Neuronal stem cell (in vitro differentiated cells): ENCODE measurements around the gene SLC23A3.

Experiments used
- DNase-seq: peaks from one replicate; pipeline ENCODE4 v3.0.0-alpha.2; 2013; ENCODE audit warnings: low spot score
- H2AFZ ChIP-seq: one replicate; pipeline ENCODE4 v1.6.1; 2013; ENCODE audit warnings: mild to moderate bottlenecking, low read length, inconsistent platforms
- H2AK5ac ChIP-seq: 2 replicates; pipeline ENCODE4 v1.6.1; 2013; ENCODE audit warnings: low read depth, mild to moderate bottlenecking, inconsistent platforms, low read length, moderate library complexity, mixed read lengths
- H2BK120ac ChIP-seq: 2 replicates; pipeline ENCODE4 v1.6.1; 2013; ENCODE audit warnings: low read depth, mild to moderate bottlenecking, inconsistent platforms, low read length, moderate library complexity, mixed read lengths
- H2BK12ac ChIP-seq: one replicate; pipeline ENCODE4 v1.6.1; 2013; ENCODE audit warnings: low read length, inconsistent platforms
- H2BK15ac ChIP-seq: 2 replicates; pipeline ENCODE4 v1.6.1; 2013; ENCODE audit warnings: mild to moderate bottlenecking, low read length, inconsistent platforms, mixed read lengths
- H2BK5ac ChIP-seq: one replicate; pipeline ENCODE4 v1.6.1; 2013; ENCODE audit warnings: inconsistent platforms, mild to moderate bottlenecking, low read length, moderate library complexity
- H3K14ac ChIP-seq: one replicate; pipeline ENCODE4 v1.6.1; 2013; ENCODE audit warnings: low read length, inconsistent platforms
- H3K18ac ChIP-seq: 2 replicates; pipeline ENCODE4 v1.6.1; 2013; ENCODE audit warnings: low read length, inconsistent platforms
- H3K23ac ChIP-seq: 2 replicates; pipeline ENCODE4 v1.6.1; 2013; ENCODE audit warnings: low read depth, mild to moderate bottlenecking, mixed read lengths, low read length, inconsistent platforms; ENCODE audit not compliant: poor library complexity
- H3K27ac ChIP-seq: replicated peaks from 3 replicates; pipeline ENCODE4 v1.5.1; 2013; ENCODE audit warnings: low read length, inconsistent platforms
- H3K27me3 ChIP-seq, 3 experiments: 2 replicates each; pipeline ENCODE4 v1.6.1; 2013; ENCODE audit warnings: low read length in 3 of 3, mild to moderate bottlenecking in 2 of 3, inconsistent platforms in 1 of 3, low read depth in 1 of 3, mixed read lengths in 1 of 3, moderate library complexity in 1 of 3; ENCODE audit not compliant: control insufficient read depth in 3 of 3, insufficient read depth in 3 of 3
- H3K36me3 ChIP-seq, 2 donors: replicated peaks in 1 of 2; 2 replicates each; pipeline ENCODE4 v1.6.1; 2013; ENCODE audit warnings: low read length in 2 of 2; ENCODE audit not compliant: control insufficient read depth in 2 of 2, insufficient read depth in 2 of 2
- H3K4ac ChIP-seq: 2 replicates; pipeline ENCODE4 v1.6.1; 2013; ENCODE audit warnings: inconsistent platforms, mild to moderate bottlenecking, low read length, moderate library complexity
- H3K4me1 ChIP-seq, 2 donors: 1 replicate in 1 of 2; 2 replicates in 1 of 2; pipeline ENCODE4 v1.6.1; 2013; ENCODE audit warnings: low read length in 2 of 2, low read depth in 1 of 2; ENCODE audit not compliant: control insufficient read depth in 2 of 2, insufficient read depth in 1 of 2
- H3K4me2 ChIP-seq: one replicate; pipeline ENCODE4 v1.6.1; 2013; ENCODE audit warnings: mild to moderate bottlenecking, low read length, inconsistent platforms; ENCODE audit not compliant: insufficient read depth, poor library complexity, severe bottlenecking
- H3K4me3 ChIP-seq, 2 donors: 2 replicates each; pipeline ENCODE4 v1.5.1; 2013; ENCODE audit warnings: low read length in 2 of 2, mild to moderate bottlenecking in 2 of 2, inconsistent platforms in 1 of 2, moderate library complexity in 1 of 2
- H3K79me1 ChIP-seq: one replicate; pipeline ENCODE4 v1.6.1; 2013; ENCODE audit warnings: low read depth, mild to moderate bottlenecking, inconsistent platforms, low read length, moderate library complexity
- H3K9ac ChIP-seq: one replicate; pipeline ENCODE4 v1.6.1; 2013; ENCODE audit warnings: mild to moderate bottlenecking, low read depth, low read length, inconsistent platforms; ENCODE audit not compliant: poor library complexity
- H3K9me3 ChIP-seq, 2 donors: replicated peaks in 1 of 2; 2 replicates each; pipeline versions ENCODE3 to v1.6.1; 2013; ENCODE audit warnings: low read length in 2 of 2, mild to moderate bottlenecking in 2 of 2, inconsistent platforms in 1 of 2, low read depth in 1 of 2, mixed read lengths in 1 of 2, moderate library complexity in 1 of 2; ENCODE audit not compliant: control insufficient read depth in 2 of 2, insufficient read depth in 1 of 2
- H4K8ac ChIP-seq: one replicate; pipeline ENCODE4 v1.6.1; 2013; ENCODE audit warnings: low read depth, mild to moderate bottlenecking, inconsistent platforms, low read length, moderate library complexity
- H4K91ac ChIP-seq: one replicate; pipeline ENCODE4 v1.6.1; 2013; ENCODE audit warnings: low read length, low read depth, mild to moderate bottlenecking, inconsistent platforms; ENCODE audit not compliant: poor library complexity
- WGBS, 2 donors: extraction: QIAGEN DNeasy Blood & Tissue Kit; methylation state at CpG; one replicate each; pipeline ENCODE4 v1.1.7; 2013; ENCODE audit warnings: missing lambda C conversion rate in 2 of 2, mixed read lengths in 1 of 2; ENCODE audit not compliant: insufficient read length in 2 of 2, insufficient replicate concordance in 1 of 2; ENCODE audit errors: extremely low coverage in 2 of 2; 5-methylcytosine and 5-hydroxymethylcytosine counted together

SLC23A3 gene

DNA sequence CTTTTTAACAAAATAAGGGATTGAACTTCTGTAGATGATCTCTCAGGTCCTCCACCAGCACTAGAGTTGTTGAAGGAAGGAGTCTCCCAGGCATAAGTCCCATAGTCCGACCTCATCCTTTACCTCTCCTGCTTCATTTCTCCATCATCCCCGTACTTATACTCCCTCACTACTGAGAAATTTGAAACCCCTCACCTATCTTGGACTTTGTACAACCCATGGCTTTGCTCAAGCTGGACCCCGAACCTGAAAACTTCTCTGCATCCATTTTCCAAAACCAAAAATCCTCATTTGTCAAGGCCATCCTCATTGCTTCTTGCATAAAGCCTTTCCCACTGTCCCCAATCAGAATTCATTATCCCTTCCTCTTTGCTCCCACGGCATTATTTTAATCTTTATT, 8.7 kb downstream of the SLC23A3 start:
- H2BK12ac ChIP-seq: no peak overlapping the region
- no peak overlapping the region for H2BK120ac ChIP-seq
- H3K9me3 ChIP-seq: no peaks in the 10 kb centered on the region
- H3K23ac ChIP-seq: no peak overlapping the region
- H2AFZ ChIP-seq: peak overlapping the region; percentile 98
- peak overlapping the region; percentile 93 for H3K4me2 ChIP-seq
- no peak overlapping the region for H2BK15ac ChIP-seq
- no peak overlapping the region for H3K14ac ChIP-seq
- H4K8ac ChIP-seq: no peak overlapping the region
- no peak overlapping the region for H3K4ac ChIP-seq
- H3K79me1 ChIP-seq: no peaks in the 10 kb centered on the region
- H3K4me1 ChIP-seq: peaks cover 5 to 8% of the 10 kb centered on the region in 2 donors
- no peak overlapping the region for H2AK5ac ChIP-seq
- H3K4me3 ChIP-seq: peak overlapping the region in 1 of 2 donors; percentile 66
- no CpG with 5 or more reads among the region's 4 CpGs for WGBS, 2 donors
- no peak overlapping the region for H2BK5ac ChIP-seq
- no peak overlapping the region for H4K91ac ChIP-seq
- no peak overlapping the region for H3K18ac ChIP-seq
- H3K36me3 ChIP-seq: peaks cover 0 to 18% of the 10 kb centered on the region in 2 donors
- no peak for DNase-seq
- H3K27me3 ChIP-seq: no peaks in the 10 kb centered on the region
- no peak overlapping the region for H3K27ac ChIP-seq
- H3K9ac ChIP-seq: no peak overlapping the region

DNA sequence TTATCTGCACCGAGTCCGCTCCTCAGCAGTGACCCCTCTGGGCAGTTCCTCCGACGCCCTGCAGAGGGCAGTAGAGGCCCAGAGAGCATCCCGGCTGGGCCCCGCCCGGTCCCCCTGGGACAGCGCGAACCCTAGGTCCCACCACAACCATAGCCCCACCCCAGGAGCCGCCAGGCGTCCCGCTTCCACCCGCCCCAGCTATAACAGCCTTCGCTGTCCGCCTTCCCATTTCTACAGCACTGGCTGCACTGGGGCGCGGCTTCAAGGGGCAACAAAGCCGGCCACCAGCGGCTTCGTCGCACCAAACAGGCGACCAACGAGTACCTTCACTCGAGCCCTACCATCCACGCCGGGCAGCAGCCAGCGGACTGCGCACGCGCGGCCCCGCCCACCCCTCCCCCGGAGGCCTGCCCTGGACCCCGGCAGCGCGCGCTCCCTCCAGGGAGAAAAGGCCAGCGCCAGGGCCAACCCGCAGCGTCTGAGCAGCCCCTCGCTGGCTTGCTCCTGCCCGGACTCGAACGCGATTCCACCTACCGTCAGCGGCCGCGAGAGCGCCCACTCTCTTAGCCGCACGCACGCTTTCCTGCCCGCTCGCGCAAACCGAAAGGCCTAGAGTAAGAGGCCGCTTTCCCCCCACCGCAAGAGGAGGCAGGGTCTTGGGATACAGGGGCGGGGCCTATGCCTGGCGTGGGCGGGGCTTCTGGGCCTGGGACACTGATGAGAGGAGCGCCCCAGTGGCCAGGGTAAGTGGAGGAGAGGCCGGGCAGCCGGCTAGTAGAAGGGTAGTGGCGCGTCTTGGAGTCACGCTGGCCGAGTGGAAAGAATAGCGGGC, 9.4 kb downstream of the SLC23A3 start, which contains the start of gene NHEJ1:
Gene NHEJ1 (minus strand): TSS at position 630 of the 832 bp plus-strand sequence. CDS start 2,453 bp downstream, outside the sequence.
- H3K27me3 ChIP-seq: no peaks in the 10 kb centered on the region
- H3K23ac ChIP-seq: peak within 1 kb of the TSS; percentile 74
- H3K4me1 ChIP-seq: peaks cover 5 to 8% of the 10 kb centered on the region in 2 donors
- no peaks in the 10 kb centered on the region for H3K9me3 ChIP-seq
- DNase-seq: peak; percentile 93
- H3K4me3 ChIP-seq: peak within 1 kb of the TSS; percentile 66 to 90
- H3K14ac ChIP-seq: no peak within 1 kb of the TSS
- H4K8ac ChIP-seq: no peak within 1 kb of the TSS
- H3K9ac ChIP-seq: peak within 1 kb of the TSS; percentile 97
- no peak within 1 kb of the TSS for H2AK5ac ChIP-seq
- H3K27ac ChIP-seq: peak within 1 kb of the TSS; percentile 93
- H3K4me2 ChIP-seq: peak within 1 kb of the TSS; percentile 93
- peak within 1 kb of the TSS; percentile 100 for H3K18ac ChIP-seq
- peak within 1 kb of the TSS; percentile 50 for H2BK15ac ChIP-seq
- peaks cover 0 to 18% of the 10 kb centered on the region in 2 donors for H3K36me3 ChIP-seq
- H2BK12ac ChIP-seq: no peak within 1 kb of the TSS
- peak within 1 kb of the TSS; percentile 98 for H2AFZ ChIP-seq
- no peak within 1 kb of the TSS for H4K91ac ChIP-seq
- peak within 1 kb of the TSS; percentile 58 for H2BK5ac ChIP-seq
- H2BK120ac ChIP-seq: no peak within 1 kb of the TSS
- H3K79me1 ChIP-seq: no peaks in the 10 kb centered on the region
- no peak within 1 kb of the TSS for H3K4ac ChIP-seq
- no CpG with 5 or more reads among the region's 70 CpGs for WGBS, 2 donors

- H3K9ac ChIP-seq: no peak overlapping the region
- no peak for DNase-seq
- H2BK12ac ChIP-seq: no peak overlapping the region
- H3K4me1 ChIP-seq: peaks cover 5 to 8% of the 10 kb centered on the region in 2 donors
- no peak overlapping the region for H3K14ac ChIP-seq
- no peaks in the 10 kb centered on the region for H3K79me1 ChIP-seq
- H4K91ac ChIP-seq: no peak overlapping the region
- H3K36me3 ChIP-seq: peaks cover 0 to 18% of the 10 kb centered on the region in 2 donors
- no peak overlapping the region for H3K27ac ChIP-seq
- H3K9me3 ChIP-seq: no peaks in the 10 kb centered on the region
- peak overlapping the region; percentile 58 for H2BK5ac ChIP-seq
- H4K8ac ChIP-seq: no peak overlapping the region
- no peak overlapping the region for H3K23ac ChIP-seq
- no peak overlapping the region for H2AK5ac ChIP-seq
- H2BK120ac ChIP-seq: no peak overlapping the region
- H3K27me3 ChIP-seq: no peaks in the 10 kb centered on the region
- H2BK15ac ChIP-seq: no peak overlapping the region
- peak overlapping the region; percentile 93 for H3K4me2 ChIP-seq
- H3K4ac ChIP-seq: no peak overlapping the region
- H3K18ac ChIP-seq: no peak overlapping the region
- no CpG with 5 or more reads among the region's 18 CpGs for WGBS, 2 donors
- H2AFZ ChIP-seq: peak overlapping the region; percentile 98
- H3K4me3 ChIP-seq: peak overlapping the region; percentile 66 to 74
Measured at GRCh38 chr2:219159771-219160185, 10.1 kb downstream of the SLC23A3 start.

- no peak for DNase-seq
- Histone ChIP-seq H2BK5ac (no peak overlapping the region), H3K4ac (no peak overlapping the region), H4K8ac (no peak overlapping the region), H3K27me3 (no peaks in the 10 kb centered on the region), H3K36me3 (peaks cover 0 to 28% of the 10 kb centered on the region in 2 donors), H3K27ac (no peak overlapping the region), H4K91ac (no peak overlapping the region), H3K4me1 (peaks cover 5 to 8% of the 10 kb centered on the region in 2 donors), H2AK5ac (no peak overlapping the region), H2BK120ac (no peak overlapping the region), H2AFZ (no peak overlapping the region), H3K4me2 (no peak overlapping the region), H3K9me3 (no peaks in the 10 kb centered on the region), H3K9ac (no peak overlapping the region), H3K18ac (no peak overlapping the region), H2BK15ac (no peak overlapping the region), H2BK12ac (no peak overlapping the region), H3K79me1 (no peaks in the 10 kb centered on the region), H3K4me3 (no peak overlapping the region), H3K14ac (no peak overlapping the region), H3K23ac (no peak overlapping the region)
- WGBS, 2 donors: no CpG with 5 or more reads among the region's 3 CpGs
Measured at GRCh38 chr2:219158586-219158985, 11.2 kb downstream of the SLC23A3 start.
